Neural cell (in vitro differentiated cells): ENCODE data around the gene GRIK3.

ENCODE experiments used
- POLR2AphosphoS5 ChIP-seq: IDR thresholded peaks from 2 replicates; pipeline ENCODE4 v1.6.1; 2012
- RAD21 ChIP-seq: fragments of 450-650 bp; conservative IDR thresholded peaks from 2 replicates; pipeline ENCODE4 v1.6.1; 2014; ENCODE audit warnings: antibody characterized with exemption, mild to moderate bottlenecking, moderate library complexity
- SMC3 ChIP-seq: fragments of 450-650 bp; conservative IDR thresholded peaks from 2 replicates; pipeline ENCODE4 v1.6.1; 2014; ENCODE audit warnings: antibody characterized with exemption, mild to moderate bottlenecking, moderate library complexity; ENCODE audit not compliant: poor library complexity
- TF ChIP-seq, protein P1 (sequence below): fragments of 450-650 bp; IDR thresholded peaks from 2 replicates; pipeline ENCODE4 v1.5.1; 2014; ENCODE audit warnings: antibody characterized with exemption, mild to moderate bottlenecking, moderate library complexity; ENCODE audit not compliant: poor library complexity, severe bottlenecking

DNA sequence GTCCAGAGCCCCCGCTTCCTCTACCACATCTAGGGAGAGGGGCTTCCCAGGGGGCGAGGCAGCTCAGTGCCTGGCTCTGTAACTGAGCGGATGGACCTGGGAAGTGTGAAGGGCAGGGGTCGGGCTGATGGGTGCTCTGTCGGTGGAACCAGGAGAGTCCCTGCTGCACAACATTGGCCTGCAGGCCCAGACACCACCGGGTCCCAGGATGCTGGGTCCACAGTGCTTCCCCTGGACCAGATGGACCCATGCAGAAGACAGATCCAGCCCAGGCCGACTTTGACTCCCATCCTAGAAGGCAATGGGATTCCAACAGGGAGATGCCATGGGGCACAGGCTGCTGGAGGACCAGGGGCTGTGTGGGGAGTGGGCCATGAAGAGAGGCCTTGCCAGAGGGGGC lies 212.9 kb downstream of the GRIK3 start:
- TF ChIP-seq, protein P1, sequence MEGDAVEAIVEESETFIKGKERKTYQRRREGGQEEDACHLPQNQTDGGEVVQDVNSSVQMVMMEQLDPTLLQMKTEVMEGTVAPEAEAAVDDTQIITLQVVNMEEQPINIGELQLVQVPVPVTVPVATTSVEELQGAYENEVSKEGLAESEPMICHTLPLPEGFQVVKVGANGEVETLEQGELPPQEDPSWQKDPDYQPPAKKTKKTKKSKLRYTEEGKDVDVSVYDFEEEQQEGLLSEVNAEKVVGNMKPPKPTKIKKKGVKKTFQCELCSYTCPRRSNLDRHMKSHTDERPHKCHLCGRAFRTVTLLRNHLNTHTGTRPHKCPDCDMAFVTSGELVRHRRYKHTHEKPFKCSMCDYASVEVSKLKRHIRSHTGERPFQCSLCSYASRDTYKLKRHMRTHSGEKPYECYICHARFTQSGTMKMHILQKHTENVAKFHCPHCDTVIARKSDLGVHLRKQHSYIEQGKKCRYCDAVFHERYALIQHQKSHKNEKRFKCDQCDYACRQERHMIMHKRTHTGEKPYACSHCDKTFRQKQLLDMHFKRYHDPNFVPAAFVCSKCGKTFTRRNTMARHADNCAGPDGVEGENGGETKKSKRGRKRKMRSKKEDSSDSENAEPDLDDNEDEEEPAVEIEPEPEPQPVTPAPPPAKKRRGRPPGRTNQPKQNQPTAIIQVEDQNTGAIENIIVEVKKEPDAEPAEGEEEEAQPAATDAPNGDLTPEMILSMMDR, result no peak
- TF ChIP-seq SMC3 (no peak), RAD21 (no peak), POLR2AphosphoS5 (no peak)
